Endothelial cell of umbilical vein (primary cell): Measurements from ENCODE around the gene SH3D19.

ENCODE experiments used
- CTCF ChIP-seq, 2 donors: IDR thresholded peaks; 1 replicate in 1 of 2; 2 replicates in 1 of 2; pipeline ENCODE4 v1.5.1; 2011; ENCODE audit warnings: low read length in 2 of 2, mild to moderate bottlenecking in 2 of 2, moderate library complexity in 2 of 2, control low read depth in 1 of 2, inconsistent platforms in 1 of 2, low read depth in 1 of 2; ENCODE audit not compliant: insufficient read depth in 1 of 2; ENCODE audit errors: extremely low read depth in 1 of 2
- EZH2 ChIP-seq: IDR thresholded peaks from 2 replicates; pipeline ENCODE4 v1.6.1; 2012; ENCODE audit warnings: borderline replicate concordance, low read depth, mild to moderate bottlenecking, moderate library complexity, low read length, inconsistent platforms; ENCODE audit not compliant: severe bottlenecking
- FOS ChIP-seq: IDR thresholded peaks from 2 replicates; pipeline ENCODE4 v1.6.1; 2011; ENCODE audit warnings: mild to moderate bottlenecking, low read length, moderate library complexity, borderline replicate concordance; ENCODE audit not compliant: insufficient read depth
- MAX ChIP-seq: IDR thresholded peaks from 2 replicates; pipeline ENCODE4 v1.6.1; 2011; ENCODE audit not compliant: insufficient read depth, insufficient read length
- MYC ChIP-seq: IDR thresholded peaks from one replicate; pipeline ENCODE4 v1.6.1; 2011; ENCODE audit warnings: mild to moderate bottlenecking, low read depth, low read length
- POLR2A ChIP-seq: IDR thresholded peaks from 2 replicates; pipeline ENCODE4 v1.6.1; 2012; ENCODE audit warnings: low read depth, mild to moderate bottlenecking, control low read depth, low read length
- POLR2AphosphoS5 ChIP-seq: IDR thresholded peaks from 2 replicates; pipeline ENCODE4 v1.6.1; 2012; ENCODE audit warnings: low read depth, mild to moderate bottlenecking, control low read depth, low read length, moderate library complexity; ENCODE audit not compliant: insufficient read depth

- TF ChIP-seq CTCF (IDR thresholded peaks at IDR 0.05; ENCODE audit: extremely low read depth in 1 of 2, insufficient read depth in 1 of 2, low read depth in 1 of 2, low read length in 2 of 2), result no peak
- no peak for TF ChIP-seq POLR2A
- TF ChIP-seq EZH2, result no peak
- no peak for TF ChIP-seq MYC
- TF ChIP-seq POLR2AphosphoS5, result no peak
- TF ChIP-seq FOS, result no peak
- TF ChIP-seq MAX, result no peak
These were observed 119.7 kb downstream of the SH3D19 start for GRCh38 chr4:151205722-151206121.
